PC-3 (cell line): ENCODE data around the gene KRTAP20-1. TPM values are rescaled to one million over a fixed set of nuclear protein-coding genes. Genes with fewer than 3 reads are reported as not detected.

ENCODE experiments used
- ATAC-seq: fragments of 200-7000 bp; cut with Tn5 transposase; 2 replicates; pipeline ENCODE4 v1.9.1; 2020; ENCODE audit warnings: mild to moderate bottlenecking, moderate library complexity
- BruUV-seq: library from RNA; stranded (reverse); fragments of 400-500 nt; replicated peaks from 2 replicates; lab custom pipeline; 2021; lab: Mats Ljungman, UMichigan
- CTCF ChIA-PET: fragments of 300-600 bp; sonication (Branson Sonifier 250); formaldehyde crosslinking; loops from one replicate; lab custom pipeline; 2022; ENCODE audit warnings: antibody characterized with exemption; lab: Charles Lee
- POLR2A ChIA-PET: fragments of 300-600 bp; sonication (Branson Sonifier 250); formaldehyde crosslinking; loops from one replicate; lab custom pipeline; 2022; ENCODE audit warnings: antibody characterized with exemption; ENCODE audit not compliant: unreplicated experiment; lab: Charles Lee
- DNase-seq: peaks from one replicate; pipeline ENCODE4 v3.0.0-alpha.2; 2015
- H2AFZ ChIP-seq: fragments of 300-600 bp; sonication (generic); 2 replicates; pipeline ENCODE4 v1.6.0; 2016; ENCODE audit warnings: antibody characterized with exemption, low read length
- H3F3A ChIP-seq: fragments of 300-600 bp; sonication (generic); one replicate; pipeline ENCODE4 v1.6.0; 2017; ENCODE audit warnings: antibody characterized with exemption, low read length, control low read depth, mild to moderate bottlenecking; ENCODE audit not compliant: unreplicated experiment
- H3K27ac ChIP-seq: fragments of 300-600 bp; sonication (generic); 2 replicates; pipeline ENCODE4 v1.5.1; 2016; ENCODE audit warnings: mild to moderate bottlenecking, low read length
- H3K27me3 ChIP-seq: fragments of 300-600 bp; sonication (generic); 2 replicates; pipeline ENCODE4 v1.6.1; 2016; ENCODE audit warnings: low read length, mixed read lengths
- H3K36me3 ChIP-seq: fragments of 300-600 bp; sonication (generic); 2 replicates; pipeline ENCODE4 v1.6.1; 2016; ENCODE audit warnings: low read depth, mixed run types, low read length, mixed read lengths
- H3K4me1 ChIP-seq: fragments of 300-600 bp; sonication (generic); 2 replicates; pipeline ENCODE4 v1.5.1; 2016; ENCODE audit warnings: low read length; ENCODE audit not compliant: insufficient read depth
- H3K4me2 ChIP-seq: fragments of 300-600 bp; sonication (generic); 2 replicates; pipeline ENCODE4 v1.6.0; 2016; ENCODE audit warnings: low read length
- H3K4me3 ChIP-seq: fragments of 300-600 bp; sonication (generic); 2 replicates; pipeline ENCODE4 v1.5.1; 2016; ENCODE audit warnings: mild to moderate bottlenecking, low read length, mixed read lengths
- H3K79me2 ChIP-seq: fragments of 300-600 bp; sonication (generic); 2 replicates; pipeline ENCODE4 v1.6.1; 2017; ENCODE audit warnings: low read length, mixed read lengths
- H3K9ac ChIP-seq: fragments of 300-600 bp; sonication (generic); 2 replicates; pipeline ENCODE4 v1.6.0; 2016; ENCODE audit warnings: mild to moderate bottlenecking, low read length
- H3K9me2 ChIP-seq: fragments of 300-600 bp; sonication (generic); replicated peaks from 2 replicates; pipeline ENCODE4 v1.6.1; 2016; ENCODE audit warnings: mixed run types, low read length, mixed read lengths
- H3K9me3 ChIP-seq: fragments of 300-600 bp; sonication (generic); 2 replicates; pipeline ENCODE4 v1.6.1; 2016; ENCODE audit warnings: low read length, mixed read lengths
- H4K20me1 ChIP-seq: fragments of 300-600 bp; sonication (generic); 2 replicates; pipeline ENCODE4 v1.6.1; 2016; ENCODE audit warnings: low read length, mixed read lengths
- EZH2 ChIP-seq: fragments of 300-600 bp; sonication (generic); IDR thresholded peaks from one replicate; pipeline ENCODE4 v1.6.1; 2017; ENCODE audit warnings: antibody characterized with exemption, mild to moderate bottlenecking, low read length; ENCODE audit not compliant: unreplicated experiment
- EZH2phosphoT487 ChIP-seq: fragments of 300-600 bp; sonication (generic); IDR thresholded peaks from 2 replicates; pipeline ENCODE4 v1.6.1; 2018; ENCODE audit warnings: mild to moderate bottlenecking, antibody characterized with exemption, low read length, borderline replicate concordance
- intact Hi-C: fragments of 100-400 bp; cut with micrococcal nuclease; formaldehyde crosslinking; loops from 2 replicates; pipeline ENCODE4 v1.9.0; 2023
- total RNA-seq: library from RNA; depleted of rRNA; stranded (reverse); fragments of >200 nt; gene quantifications from 2 replicates; pipeline ENCODE4 v1.2.3, GENCODE V29; 2014
- TF ChIP-seq, protein P1 (sequence below): fragments of 300-600 bp; sonication (generic); conservative IDR thresholded peaks from 2 replicates; pipeline ENCODE4 v1.5.1; 2017; ENCODE audit warnings: antibody characterized with exemption, low read depth, mild to moderate bottlenecking, low read length

The KRTAP20-1 gene
- total RNA-seq, 1 experiment from 2014 or later, result not detected

- H3K9ac ChIP-seq, result no peak within 1 kb of the TSS
- no peaks in the 10 kb centered on the region for H3K4me1 ChIP-seq
- H3K9me3 ChIP-seq, result no peaks in the 10 kb centered on the region
- H3F3A ChIP-seq, result no peaks in the 10 kb centered on the region
- ChIA-PET CTCF (no interaction called here), POLR2A (no interaction called here)
- no peaks in the 10 kb centered on the region for H3K27me3 ChIP-seq
- H3K27ac ChIP-seq, result no peak within 1 kb of the TSS
- no peak within 1 kb of the TSS for H3K4me3 ChIP-seq
- intact Hi-C loops, result no loop called here
- no peak for ATAC-seq
- H3K9me2 ChIP-seq, result no peaks in the 10 kb centered on the region
- no TSS peak for BruUV-seq
- TF ChIP-seq, protein P1, sequence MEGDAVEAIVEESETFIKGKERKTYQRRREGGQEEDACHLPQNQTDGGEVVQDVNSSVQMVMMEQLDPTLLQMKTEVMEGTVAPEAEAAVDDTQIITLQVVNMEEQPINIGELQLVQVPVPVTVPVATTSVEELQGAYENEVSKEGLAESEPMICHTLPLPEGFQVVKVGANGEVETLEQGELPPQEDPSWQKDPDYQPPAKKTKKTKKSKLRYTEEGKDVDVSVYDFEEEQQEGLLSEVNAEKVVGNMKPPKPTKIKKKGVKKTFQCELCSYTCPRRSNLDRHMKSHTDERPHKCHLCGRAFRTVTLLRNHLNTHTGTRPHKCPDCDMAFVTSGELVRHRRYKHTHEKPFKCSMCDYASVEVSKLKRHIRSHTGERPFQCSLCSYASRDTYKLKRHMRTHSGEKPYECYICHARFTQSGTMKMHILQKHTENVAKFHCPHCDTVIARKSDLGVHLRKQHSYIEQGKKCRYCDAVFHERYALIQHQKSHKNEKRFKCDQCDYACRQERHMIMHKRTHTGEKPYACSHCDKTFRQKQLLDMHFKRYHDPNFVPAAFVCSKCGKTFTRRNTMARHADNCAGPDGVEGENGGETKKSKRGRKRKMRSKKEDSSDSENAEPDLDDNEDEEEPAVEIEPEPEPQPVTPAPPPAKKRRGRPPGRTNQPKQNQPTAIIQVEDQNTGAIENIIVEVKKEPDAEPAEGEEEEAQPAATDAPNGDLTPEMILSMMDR, result no peak
- TF ChIP-seq EZH2 (no peak), EZH2phosphoT487 (no peak)
- H3K36me3 ChIP-seq, result no peaks in the 10 kb centered on the region
- no peak for DNase-seq
- H4K20me1 ChIP-seq, result no peaks in the 10 kb centered on the region
- H3K79me2 ChIP-seq, result no peaks in the 10 kb centered on the region
- H2AFZ ChIP-seq, result no peak within 1 kb of the TSS
- H3K4me2 ChIP-seq, result no peak within 1 kb of the TSS
Measured at GRCh38 chr21:30590297-30590696, 25.9 kb upstream of the KRTAP20-1 start, which contains the start of gene KRTAP22-2. Gene KRTAP22-2 (minus strand): TSS chr21:30590397.

DNA sequence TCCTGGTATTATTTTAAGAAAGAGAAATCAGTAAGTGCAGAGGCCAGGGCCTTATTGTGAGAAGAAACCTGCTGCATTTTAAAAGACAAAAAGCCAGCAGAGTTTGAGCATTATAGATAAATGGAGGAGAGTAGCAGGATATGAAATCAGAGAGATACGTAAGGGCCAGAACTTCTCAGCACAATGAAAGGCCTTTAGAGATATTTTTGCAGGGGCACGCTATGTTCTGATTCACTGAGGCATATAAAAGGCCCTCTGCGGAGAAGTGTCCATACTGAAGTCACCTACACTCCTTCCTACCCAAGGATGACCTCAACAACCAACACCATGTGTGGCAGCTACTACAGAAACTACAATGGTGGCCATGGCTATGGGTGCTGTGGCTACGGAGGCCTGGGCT is 24.1 kb upstream of the KRTAP20-1 start, which contains the start of gene KRTAP6-3:
KRTAP6-3 (plus strand) TSS at position 301 of the 400 bp plus-strand sequence; CDS start at position 307, 6 bp downstream.
- CTCF ChIA-PET, result no interaction called here
- Histone ChIP-seq H3K4me2 (no peak within 1 kb of the TSS), H3K4me1 (no peaks in the 10 kb centered on the region), H2AFZ (no peak within 1 kb of the TSS), H3K4me3 (no peak within 1 kb of the TSS), H3K36me3 (no peaks in the 10 kb centered on the region), H4K20me1 (no peaks in the 10 kb centered on the region), H3F3A (no peaks in the 10 kb centered on the region), H3K9me3 (no peaks in the 10 kb centered on the region), H3K9ac (no peak within 1 kb of the TSS), H3K27ac (no peak within 1 kb of the TSS), H3K27me3 (no peaks in the 10 kb centered on the region), H3K79me2 (no peaks in the 10 kb centered on the region), H3K9me2 (no peaks in the 10 kb centered on the region)
- no peak for TF ChIP-seq EZH2phosphoT487
- TF ChIP-seq EZH2, result no peak
- TF ChIP-seq, protein P1, result no peak
- ATAC-seq, result no peak
- intact Hi-C loops, result no loop called here
- no TSS peak for BruUV-seq
- DNase-seq, result no peak
- POLR2A ChIA-PET, result no interaction called here

- TF ChIP-seq EZH2phosphoT487 (no peak), EZH2 (no peak)
- TF ChIP-seq, protein P1, result no peak
- Histone ChIP-seq H3K9ac (no peak within 1 kb of the TSS), H3K79me2 (no peaks in the 10 kb centered on the region), H3K4me2 (no peak within 1 kb of the TSS), H3K9me3 (no peaks in the 10 kb centered on the region), H2AFZ (no peak within 1 kb of the TSS), H3K36me3 (no peaks in the 10 kb centered on the region), H3K4me3 (no peak within 1 kb of the TSS), H3K27me3 (no peaks in the 10 kb centered on the region), H3F3A (no peaks in the 10 kb centered on the region), H3K4me1 (no peaks in the 10 kb centered on the region), H4K20me1 (no peaks in the 10 kb centered on the region), H3K27ac (no peak within 1 kb of the TSS), H3K9me2 (no peaks in the 10 kb centered on the region)
- ChIA-PET POLR2A (no interaction called here), CTCF (no interaction called here)
- ATAC-seq (no peak), DNase-seq (no peak)
- intact Hi-C loops, result no loop called here
- no TSS peak for BruUV-seq
Measured at GRCh38 chr21:30598802-30599201, 17.4 kb upstream of the KRTAP20-1 start, which contains the start of gene KRTAP6-2. Gene KRTAP6-2 (minus strand): TSS chr21:30598902. CDS start chr21:30598874, 28 bp downstream.
